K562 (cell line): ENCODE measurements around the gene VTN. TPM values are rescaled to one million over a fixed set of nuclear protein-coding genes. Genes with fewer than 3 reads are reported as not detected.
A peak's percentile ranks its signal among the peaks of the same experiment; 100 is the strongest.

Source experiments
- ATF1 ChIP-seq, 2 experiments: fragments of 450-650 bp in 1 of 2; IDR thresholded peaks; 2 replicates each; pipeline ENCODE4 v1.6.1; 2016; ENCODE audit warnings: missing compliant biosample characterization in 1 of 2, missing genetic modification characterization in 1 of 2
- ATF2 ChIP-seq: sonication (generic); formaldehyde crosslinking; IDR thresholded peaks from 2 replicates; pipeline ENCODE4 v1.8.1; 2022; ENCODE audit warnings: missing genetic modification reagents
- CHD7 ChIP-seq: fragments of 200-600 bp; sonication (generic); IDR thresholded peaks from one replicate; pipeline ENCODE4 v1.6.1; 2012; ENCODE audit warnings: mild to moderate bottlenecking, low read depth, low read length, inconsistent platforms
- CREB1 ChIP-seq, 2 experiments: sonication (generic) in 1 of 2; formaldehyde crosslinking in 1 of 2; IDR thresholded peaks; 2 replicates each; pipeline versions ENCODE4 v1.6.1 to v1.8.0; 2012 to 2022; ENCODE audit warnings: inconsistent platforms in 1 of 2, mild to moderate bottlenecking in 1 of 2, missing genetic modification reagents in 1 of 2, moderate library complexity in 1 of 2
- HLTF ChIP-seq: fragments of 450-650 bp; IDR thresholded peaks from 2 replicates; pipeline ENCODE4 v1.6.1; 2016
- ID3 ChIP-seq, 2 experiments: fragments of 250-450 bp in 1 of 2; fragments of 450-650 bp in 1 of 2; sonication (Bioruptor Pico) in 1 of 2; IDR thresholded peaks; 2 replicates each; pipeline versions ENCODE4 v1.6.1 to v1.8.0; 2016 to 2021; ENCODE audit warnings: mild to moderate bottlenecking in 2 of 2, moderate library complexity in 2 of 2, missing compliant biosample characterization in 1 of 2, missing genetic modification characterization in 1 of 2
- IRF2 ChIP-seq: sonication (generic); formaldehyde crosslinking; IDR thresholded peaks from 2 replicates; pipeline ENCODE4 v1.8.1; 2022; ENCODE audit warnings: mild to moderate bottlenecking, missing genetic modification reagents
- MCM3 ChIP-seq: fragments of 450-650 bp; IDR thresholded peaks from 2 replicates; pipeline ENCODE4 v1.6.1; 2016
- MTA2 ChIP-seq: fragments of 450-650 bp; IDR thresholded peaks from 2 replicates; pipeline ENCODE4 v1.6.1; 2016; ENCODE audit warnings: low read depth
- NFIC ChIP-seq: fragments of 450-650 bp; IDR thresholded peaks from 2 replicates; pipeline ENCODE4 v1.6.1; 2017; ENCODE audit warnings: mild to moderate bottlenecking, inconsistent platforms
- NONO ChIP-seq, 2 experiments: fragments of 200-400 bp in 1 of 2; fragments of 450-650 bp in 1 of 2; formaldehyde crosslinking in 1 of 2; IDR thresholded peaks; 2 replicates each; pipeline ENCODE4 v1.6.1; 2017; ENCODE audit warnings: low read depth in 2 of 2, mild to moderate bottlenecking in 2 of 2, moderate library complexity in 2 of 2, low read length in 1 of 2
- SRSF7 ChIP-seq: fragments of 200-400 bp; formaldehyde crosslinking; optimal IDR thresholded peaks from 2 replicates; pipeline ENCODE3; 2017; ENCODE audit warnings: mild to moderate bottlenecking, low read depth, low read length
- ZBED1 ChIP-seq: IDR thresholded peaks from 2 replicates; pipeline ENCODE4 v1.6.1; 2014
- ZC3H8 ChIP-seq: fragments of 450-650 bp; IDR thresholded peaks from 2 replicates; pipeline ENCODE4 v1.6.1; 2017
- ZNF584 ChIP-seq: fragments of 200-800 bp; sonication (Bioruptor generic); IDR thresholded peaks from 2 replicates; pipeline ENCODE4 v1.6.1; 2016; ENCODE audit warnings: low read depth, mild to moderate bottlenecking, missing genetic modification characterization, missing compliant biosample characterization
- polyA plus RNA-seq, 8 experiments: library from polyadenylated mRNA; depleted of rRNA in 4 of 8; stranded (reverse) in 5 of 8; unstranded in 3 of 8; fragments of >200 nt; fragmentation: Nextera tagmentation in 2 of 8; fragmentation: Illumina TruSeq in 1 of 8; extraction: Ambion mirVana in 2 of 8; extraction: Trizol in 1 of 8; gene quantifications; 2 replicates each; pipeline versions ENCODE4 v1.2.1 to v1.2.3, GENCODE V29; 2011 to 2014; ENCODE audit warnings: inconsistent platforms in 1 of 8, missing spikeins in 1 of 8
- total RNA-seq, 7 experiments: library from RNA; depleted of rRNA in 6 of 7; stranded (reverse); fragments of >200 nt in 6 of 7; fragmentation: Illumina TruSeq in 2 of 7; extraction: Trizol in 2 of 7; gene quantifications; 2 replicates each; pipeline versions ENCODE4 v1.2.1 to v1.2.3, GENCODE V29; 2011 to 2021; ENCODE audit warnings: low replicate concordance in 1 of 7

Gene VTN
- total and polyA plus RNA-seq, 9 of the 15 experiments (the other 6 are each of a cell fraction or from before 2014, with no cell fraction given) = 0.13 to 1.0 (median 0.29) TPM; not detected in 1

- no peak for TF ChIP-seq CHD7
- TF ChIP-seq ID3 (CRISPR knock-in tag; IDR thresholded peaks at IDR 0.05) = no peak
- no peak for TF ChIP-seq ID3 (tag; IDR thresholded peaks at IDR 0.05)
- no peak for TF ChIP-seq NONO (IDR thresholded peaks at IDR 0.05; ENCODE audit: low read depth in 2 of 2, low read length in 1 of 2)
- TF ChIP-seq MCM3 = no peak
- peak; percentile 43; the same call in 1 of the 2 replicates for TF ChIP-seq NFIC
- no peak for TF ChIP-seq ZNF584 (CRISPR knock-in tag)
- TF ChIP-seq ZBED1 = no peak
- TF ChIP-seq SRSF7 = no peak
- TF ChIP-seq ZC3H8 = no peak
- TF ChIP-seq CREB1 (IDR thresholded peaks at IDR 0.05) = peak; percentile 88
- TF ChIP-seq CREB1 (CRISPR knock-in tag; IDR thresholded peaks at IDR 0.05) = peak; percentile 83
- TF ChIP-seq MTA2 = no peak
- no peak for TF ChIP-seq HLTF
- no peak for TF ChIP-seq IRF2 (CRISPR knock-in tag)
- no peak for TF ChIP-seq ATF2 (CRISPR knock-in tag)
- peak; percentile 51; the same call in 1 of the 2 replicates for TF ChIP-seq ATF1 (CRISPR knock-in tag; IDR thresholded peaks at IDR 0.05)
- TF ChIP-seq ATF1 (tag; IDR thresholded peaks at IDR 0.05) = peak; percentile 96
Observed at GRCh38 chr17:28318759-28319597, 51.1 kb downstream of the VTN start, which contains the start of gene TMEM97 (continued).
